ENCODE data around the gene PADI4.

PADI4 gene

DNA sequence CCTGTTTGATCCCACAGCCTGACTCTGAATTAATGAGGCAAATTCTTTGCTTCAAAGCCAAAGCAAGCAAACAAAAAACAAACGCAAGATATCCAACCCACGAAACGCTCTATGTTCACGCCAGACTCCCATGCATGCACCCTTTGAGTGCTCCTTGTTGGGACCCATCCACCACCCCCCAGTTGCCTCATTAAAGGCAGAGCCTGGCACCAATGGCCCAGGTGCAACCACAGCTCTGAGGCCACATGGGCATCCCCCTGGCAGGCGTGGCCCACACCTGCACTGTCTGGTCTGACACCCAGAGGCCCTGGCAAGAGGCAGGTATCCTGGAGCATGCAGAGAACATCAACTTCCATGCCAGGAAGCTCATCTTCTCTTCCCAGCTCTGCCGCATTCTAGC lies 1.1 kb upstream of the PADI4 start:
- DNase-seq (ENCODE audit: extremely low read depth, insufficient read length) = no peak
- TF ChIP-seq, protein P1, sequence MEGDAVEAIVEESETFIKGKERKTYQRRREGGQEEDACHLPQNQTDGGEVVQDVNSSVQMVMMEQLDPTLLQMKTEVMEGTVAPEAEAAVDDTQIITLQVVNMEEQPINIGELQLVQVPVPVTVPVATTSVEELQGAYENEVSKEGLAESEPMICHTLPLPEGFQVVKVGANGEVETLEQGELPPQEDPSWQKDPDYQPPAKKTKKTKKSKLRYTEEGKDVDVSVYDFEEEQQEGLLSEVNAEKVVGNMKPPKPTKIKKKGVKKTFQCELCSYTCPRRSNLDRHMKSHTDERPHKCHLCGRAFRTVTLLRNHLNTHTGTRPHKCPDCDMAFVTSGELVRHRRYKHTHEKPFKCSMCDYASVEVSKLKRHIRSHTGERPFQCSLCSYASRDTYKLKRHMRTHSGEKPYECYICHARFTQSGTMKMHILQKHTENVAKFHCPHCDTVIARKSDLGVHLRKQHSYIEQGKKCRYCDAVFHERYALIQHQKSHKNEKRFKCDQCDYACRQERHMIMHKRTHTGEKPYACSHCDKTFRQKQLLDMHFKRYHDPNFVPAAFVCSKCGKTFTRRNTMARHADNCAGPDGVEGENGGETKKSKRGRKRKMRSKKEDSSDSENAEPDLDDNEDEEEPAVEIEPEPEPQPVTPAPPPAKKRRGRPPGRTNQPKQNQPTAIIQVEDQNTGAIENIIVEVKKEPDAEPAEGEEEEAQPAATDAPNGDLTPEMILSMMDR (IDR thresholded peaks at IDR 0.05; ENCODE audit: insufficient read depth, low read length, poor library complexity, severe bottlenecking) = no peak
- Histone ChIP-seq H3K27me3 (replicated peaks; ENCODE audit: control insufficient read depth, insufficient read depth, low read length) (no peaks in the 10 kb centered on the region; the same call in 1 of the 2 replicates), H3K4me3 (replicated peaks; ENCODE audit: low read depth, low read length) (no peak overlapping the region), H3K36me3 (ENCODE audit: control insufficient read depth, insufficient read depth, low read length) (no peaks in the 10 kb centered on the region)

DNA sequence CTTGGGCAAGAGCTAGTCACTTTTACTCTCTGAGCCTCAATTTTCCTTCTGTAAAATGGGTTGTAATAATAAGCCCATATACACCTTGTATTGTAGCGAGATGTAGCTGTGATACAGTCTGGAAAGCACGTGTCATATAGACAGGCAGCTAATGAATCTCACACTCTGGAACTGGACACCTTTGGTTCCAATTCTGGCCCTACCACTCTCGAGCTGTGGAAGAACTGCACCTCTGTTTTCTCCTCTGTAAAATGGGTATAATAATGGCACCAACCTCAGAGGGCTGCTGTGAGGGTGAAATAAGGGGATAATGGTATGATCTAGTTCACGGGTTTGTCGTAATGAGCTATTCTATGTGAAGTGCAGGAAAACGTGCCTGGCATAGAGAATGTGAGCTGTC lies 668 bp upstream of the PADI4 start:
- DNase-seq (ENCODE audit: extremely low read depth, insufficient read length) = no peak
- TF ChIP-seq, protein P1 (IDR thresholded peaks at IDR 0.05; ENCODE audit: insufficient read depth, low read length, poor library complexity, severe bottlenecking) = no peak
- Histone ChIP-seq H3K27me3 (replicated peaks; ENCODE audit: control insufficient read depth, insufficient read depth, low read length) (no peaks in the 10 kb centered on the region; the same call in 1 of the 2 replicates), H3K36me3 (ENCODE audit: control insufficient read depth, insufficient read depth, low read length) (no peaks in the 10 kb centered on the region), H3K4me3 (replicated peaks; ENCODE audit: low read depth, low read length) (no peak overlapping the region)

DNA sequence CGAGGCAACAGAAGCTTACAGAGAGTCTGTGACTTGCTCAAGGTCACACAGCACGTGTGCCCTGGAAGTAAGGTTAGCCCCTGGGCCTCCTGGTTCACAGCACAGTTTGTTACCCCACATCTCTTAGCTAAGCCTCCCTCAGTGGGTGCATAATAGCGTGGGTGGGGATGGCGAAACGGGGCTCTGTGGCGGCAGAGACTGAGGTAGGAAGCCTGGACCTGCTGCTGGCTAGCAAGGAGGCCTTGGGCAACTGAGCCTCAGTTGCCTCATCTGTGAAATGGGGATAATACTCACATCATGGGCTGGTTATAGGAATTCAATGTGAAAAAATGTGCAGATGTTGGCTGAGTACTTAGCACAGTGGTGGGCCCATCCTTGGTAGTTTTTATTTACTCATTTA lies 596 bp downstream of the PADI4 start:
- no peak for DNase-seq (ENCODE audit: extremely low read depth, insufficient read length)
- H3K36me3 ChIP-seq (ENCODE audit: control insufficient read depth, insufficient read depth, low read length) = no peaks in the 10 kb centered on the region
- TF ChIP-seq, protein P1 (IDR thresholded peaks at IDR 0.05; ENCODE audit: insufficient read depth, low read length, poor library complexity, severe bottlenecking) = no peak
- no peak overlapping the region for H3K4me3 ChIP-seq (replicated peaks; ENCODE audit: low read depth, low read length)
- H3K27me3 ChIP-seq (replicated peaks; ENCODE audit: control insufficient read depth, insufficient read depth, low read length) = peaks cover under 1% of the 10 kb centered on the region

DNA sequence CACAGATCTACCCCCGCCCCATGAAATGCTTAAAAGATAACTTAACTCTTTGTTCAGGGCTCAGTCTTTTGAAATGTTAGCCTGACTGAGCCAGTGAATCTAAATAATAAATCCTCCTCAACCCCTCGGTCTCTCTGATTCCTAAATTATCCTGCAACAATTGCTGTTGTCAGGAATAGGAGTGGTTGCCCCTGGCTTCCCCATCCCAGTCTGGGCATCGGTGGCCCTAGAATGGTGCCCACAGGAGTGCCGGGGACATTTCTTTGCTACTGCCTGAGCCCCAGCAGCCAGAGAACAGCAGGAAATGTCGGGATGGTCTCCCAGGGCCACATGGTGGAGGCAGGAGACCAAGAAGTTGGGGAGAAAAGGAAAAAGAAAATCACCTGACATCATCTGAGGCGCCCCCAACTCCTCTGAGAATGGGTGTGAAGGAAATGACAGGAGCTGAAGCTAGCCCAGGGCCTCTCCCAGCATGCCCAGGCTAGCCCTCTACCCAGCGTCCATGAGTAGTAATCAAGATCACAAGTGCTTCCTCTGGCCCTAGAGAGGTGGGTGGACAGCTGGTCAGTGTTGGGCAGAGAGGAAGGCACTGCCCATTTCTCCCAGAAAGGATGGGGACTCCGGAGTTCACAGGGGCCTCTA lies 1.6 kb downstream of the PADI4 start:
- TF ChIP-seq, protein P1 (IDR thresholded peaks at IDR 0.05; ENCODE audit: insufficient read depth, low read length, poor library complexity, severe bottlenecking) = no peak
- DNase-seq (ENCODE audit: extremely low read depth, insufficient read length) = no peak

DNA sequence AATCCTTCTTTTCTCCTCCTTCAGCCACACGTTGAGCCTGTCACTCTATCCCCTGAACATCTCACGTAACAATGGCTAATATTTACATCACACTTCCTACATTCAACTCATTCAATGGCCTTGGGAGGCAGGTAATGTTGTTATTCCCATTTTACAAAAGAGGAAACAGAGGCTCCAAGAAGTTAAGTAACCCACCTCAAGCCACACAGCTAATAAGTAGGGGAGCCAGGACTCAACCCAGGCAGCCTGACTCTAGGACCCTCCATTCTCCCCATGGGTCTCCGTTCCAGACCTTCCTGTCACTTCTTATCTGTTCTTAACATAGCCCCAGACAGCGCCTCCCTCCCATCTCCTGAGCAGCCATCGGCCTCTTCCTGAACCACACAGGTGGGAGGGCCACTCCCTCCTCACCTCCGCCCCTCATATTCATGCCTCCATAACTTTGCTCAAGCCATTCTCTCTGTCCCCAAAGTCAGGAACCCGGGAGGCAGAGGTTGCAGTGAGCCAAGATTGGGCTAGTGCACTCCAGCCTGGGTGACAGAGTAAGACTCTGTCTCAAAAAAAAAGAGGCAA lies 2.2 kb downstream of the PADI4 start:
- H3K4me3 ChIP-seq (replicated peaks; ENCODE audit: low read depth, low read length) = no peak overlapping the region
- TF ChIP-seq, protein P1 (IDR thresholded peaks at IDR 0.05; ENCODE audit: insufficient read depth, low read length, poor library complexity, severe bottlenecking) = no peak
- peaks cover 2% of the 10 kb centered on the region; the same call in 1 of the 2 replicates for H3K27me3 ChIP-seq (replicated peaks; ENCODE audit: control insufficient read depth, insufficient read depth, low read length)
- no peaks in the 10 kb centered on the region for H3K36me3 ChIP-seq (ENCODE audit: control insufficient read depth, insufficient read depth, low read length)
- DNase-seq (ENCODE audit: extremely low read depth, insufficient read length) = no peak

More for the DNA sequence above, 1.6 kb downstream of the PADI4 start:
- H3K4me3 ChIP-seq (replicated peaks; ENCODE audit: low read depth, low read length) = no peak overlapping the region
- H3K27me3 ChIP-seq (replicated peaks; ENCODE audit: control insufficient read depth, insufficient read depth, low read length) = peaks cover 2% of the 10 kb centered on the region
- H3K36me3 ChIP-seq (ENCODE audit: control insufficient read depth, insufficient read depth, low read length) = no peaks in the 10 kb centered on the region

Measured in GM06990 (cell line).